Measurements from ENCODE around the gene FOXN1. TPM values are rescaled to one million over a fixed set of nuclear protein-coding genes. Genes with fewer than 3 reads are reported as not detected.

The FOXN1 gene
- total and polyA plus RNA-seq, 10 of the 15 experiments (the other 5 are each of a cell fraction or from before 2014, with no cell fraction given) = not detected

DNA sequence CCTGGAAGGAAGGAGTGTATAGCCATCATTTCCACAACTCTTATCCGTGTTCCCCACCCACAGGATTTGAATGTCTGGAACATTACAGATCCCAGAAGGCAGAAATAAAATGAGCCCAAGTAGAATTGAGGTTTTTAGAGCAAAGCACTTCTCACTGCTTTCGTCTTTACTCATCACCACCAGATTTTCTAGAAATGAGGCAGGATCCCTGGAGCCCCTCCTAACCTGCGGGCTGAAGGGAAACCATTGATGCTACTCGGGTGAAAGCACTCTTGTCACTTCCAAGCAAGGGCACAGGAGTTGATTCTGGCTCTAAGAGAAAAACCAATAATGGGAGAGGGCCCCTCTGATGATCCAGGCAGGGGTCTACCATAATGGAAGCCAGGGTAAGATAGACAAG, 73.4 kb downstream of the FOXN1 start (continued):
- TF ChIP-seq, protein P1, sequence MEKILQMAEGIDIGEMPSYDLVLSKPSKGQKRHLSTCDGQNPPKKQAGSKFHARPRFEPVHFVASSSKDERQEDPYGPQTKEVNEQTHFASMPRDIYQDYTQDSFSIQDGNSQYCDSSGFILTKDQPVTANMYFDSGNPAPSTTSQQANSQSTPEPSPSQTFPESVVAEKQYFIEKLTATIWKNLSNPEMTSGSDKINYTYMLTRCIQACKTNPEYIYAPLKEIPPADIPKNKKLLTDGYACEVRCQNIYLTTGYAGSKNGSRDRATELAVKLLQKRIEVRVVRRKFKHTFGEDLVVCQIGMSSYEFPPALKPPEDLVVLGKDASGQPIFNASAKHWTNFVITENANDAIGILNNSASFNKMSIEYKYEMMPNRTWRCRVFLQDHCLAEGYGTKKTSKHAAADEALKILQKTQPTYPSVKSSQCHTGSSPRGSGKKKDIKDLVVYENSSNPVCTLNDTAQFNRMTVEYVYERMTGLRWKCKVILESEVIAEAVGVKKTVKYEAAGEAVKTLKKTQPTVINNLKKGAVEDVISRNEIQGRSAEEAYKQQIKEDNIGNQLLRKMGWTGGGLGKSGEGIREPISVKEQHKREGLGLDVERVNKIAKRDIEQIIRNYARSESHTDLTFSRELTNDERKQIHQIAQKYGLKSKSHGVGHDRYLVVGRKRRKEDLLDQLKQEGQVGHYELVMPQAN (conservative IDR thresholded peaks at IDR 0.05) = no peak
- TF ChIP-seq YY1 (IDR thresholded peaks at IDR 0.05; ENCODE audit: low read depth, low read length) (0 out of 2 replicates have a peak, but pooled peaks have one; percentile 17), CREM (IDR thresholded peaks at IDR 0.05; ENCODE audit: low read depth) (peak; percentile 36; the same call in 1 of the 2 replicates), POU2F2 (IDR thresholded peaks at IDR 0.05; ENCODE audit: borderline replicate concordance, low read depth, low read length) (no peak), FOS (IDR thresholded peaks at IDR 0.05; ENCODE audit: borderline replicate concordance, extremely low read depth, insufficient read length) (no peak), SIN3A (IDR thresholded peaks at IDR 0.05; ENCODE audit: low read depth, low read length) (no peak), IKZF2 (IDR thresholded peaks at IDR 0.05) (peak; percentile 25 to 44; a peak in 1 of 4 replicates), SPI1 (IDR thresholded peaks at IDR 0.05; ENCODE audit: borderline replicate concordance, insufficient read depth, low read depth, low read length) (no peak), PML (IDR thresholded peaks at IDR 0.05; ENCODE audit: low read length) (no peak), HDAC2 (IDR thresholded peaks at IDR 0.05) (no peak), BCL11A (IDR thresholded peaks at IDR 0.05; ENCODE audit: low read depth, low read length) (peak; percentile 67), EED (IDR thresholded peaks at IDR 0.05; ENCODE audit: low read depth) (peak; percentile 85), STAT1 (conservative IDR thresholded peaks at IDR 0.05) (no peak), CEBPB (IDR thresholded peaks at IDR 0.05; ENCODE audit: borderline replicate concordance in 1 of 2, low read depth in 2 of 2, low read length in 2 of 2) (no peak), EP300 (IDR thresholded peaks at IDR 0.05; ENCODE audit: borderline replicate concordance in 1 of 2, control insufficient read depth in 1 of 2, low read depth in 2 of 2, low read length in 2 of 2) (peak in 1 of 2 experiments; percentile 14; a peak in 1 of 4 replicates), ETV6 (conservative IDR thresholded peaks at IDR 0.05 in 1 of 2, IDR thresholded peaks at IDR 0.05 in 1 of 2; ENCODE audit: borderline replicate concordance in 1 of 2, low read depth in 1 of 2) (0 out of 4 replicates have a peak, but pooled peaks of 1 of the 2 experiments have one; percentile 42), RBBP5 (conservative IDR thresholded peaks at IDR 0.05) (no peak)
- TF ChIP-seq, protein P2, sequence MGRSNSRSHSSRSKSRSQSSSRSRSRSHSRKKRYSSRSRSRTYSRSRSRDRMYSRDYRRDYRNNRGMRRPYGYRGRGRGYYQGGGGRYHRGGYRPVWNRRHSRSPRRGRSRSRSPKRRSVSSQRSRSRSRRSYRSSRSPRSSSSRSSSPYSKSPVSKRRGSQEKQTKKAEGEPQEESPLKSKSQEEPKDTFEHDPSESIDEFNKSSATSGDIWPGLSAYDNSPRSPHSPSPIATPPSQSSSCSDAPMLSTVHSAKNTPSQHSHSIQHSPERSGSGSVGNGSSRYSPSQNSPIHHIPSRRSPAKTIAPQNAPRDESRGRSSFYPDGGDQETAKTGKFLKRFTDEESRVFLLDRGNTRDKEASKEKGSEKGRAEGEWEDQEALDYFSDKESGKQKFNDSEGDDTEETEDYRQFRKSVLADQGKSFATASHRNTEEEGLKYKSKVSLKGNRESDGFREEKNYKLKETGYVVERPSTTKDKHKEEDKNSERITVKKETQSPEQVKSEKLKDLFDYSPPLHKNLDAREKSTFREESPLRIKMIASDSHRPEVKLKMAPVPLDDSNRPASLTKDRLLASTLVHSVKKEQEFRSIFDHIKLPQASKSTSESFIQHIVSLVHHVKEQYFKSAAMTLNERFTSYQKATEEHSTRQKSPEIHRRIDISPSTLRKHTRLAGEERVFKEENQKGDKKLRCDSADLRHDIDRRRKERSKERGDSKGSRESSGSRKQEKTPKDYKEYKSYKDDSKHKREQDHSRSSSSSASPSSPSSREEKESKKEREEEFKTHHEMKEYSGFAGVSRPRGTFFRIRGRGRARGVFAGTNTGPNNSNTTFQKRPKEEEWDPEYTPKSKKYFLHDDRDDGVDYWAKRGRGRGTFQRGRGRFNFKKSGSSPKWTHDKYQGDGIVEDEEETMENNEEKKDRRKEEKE (IDR thresholded peaks at IDR 0.05) = no peak
- TF ChIP-seq, protein P3, sequence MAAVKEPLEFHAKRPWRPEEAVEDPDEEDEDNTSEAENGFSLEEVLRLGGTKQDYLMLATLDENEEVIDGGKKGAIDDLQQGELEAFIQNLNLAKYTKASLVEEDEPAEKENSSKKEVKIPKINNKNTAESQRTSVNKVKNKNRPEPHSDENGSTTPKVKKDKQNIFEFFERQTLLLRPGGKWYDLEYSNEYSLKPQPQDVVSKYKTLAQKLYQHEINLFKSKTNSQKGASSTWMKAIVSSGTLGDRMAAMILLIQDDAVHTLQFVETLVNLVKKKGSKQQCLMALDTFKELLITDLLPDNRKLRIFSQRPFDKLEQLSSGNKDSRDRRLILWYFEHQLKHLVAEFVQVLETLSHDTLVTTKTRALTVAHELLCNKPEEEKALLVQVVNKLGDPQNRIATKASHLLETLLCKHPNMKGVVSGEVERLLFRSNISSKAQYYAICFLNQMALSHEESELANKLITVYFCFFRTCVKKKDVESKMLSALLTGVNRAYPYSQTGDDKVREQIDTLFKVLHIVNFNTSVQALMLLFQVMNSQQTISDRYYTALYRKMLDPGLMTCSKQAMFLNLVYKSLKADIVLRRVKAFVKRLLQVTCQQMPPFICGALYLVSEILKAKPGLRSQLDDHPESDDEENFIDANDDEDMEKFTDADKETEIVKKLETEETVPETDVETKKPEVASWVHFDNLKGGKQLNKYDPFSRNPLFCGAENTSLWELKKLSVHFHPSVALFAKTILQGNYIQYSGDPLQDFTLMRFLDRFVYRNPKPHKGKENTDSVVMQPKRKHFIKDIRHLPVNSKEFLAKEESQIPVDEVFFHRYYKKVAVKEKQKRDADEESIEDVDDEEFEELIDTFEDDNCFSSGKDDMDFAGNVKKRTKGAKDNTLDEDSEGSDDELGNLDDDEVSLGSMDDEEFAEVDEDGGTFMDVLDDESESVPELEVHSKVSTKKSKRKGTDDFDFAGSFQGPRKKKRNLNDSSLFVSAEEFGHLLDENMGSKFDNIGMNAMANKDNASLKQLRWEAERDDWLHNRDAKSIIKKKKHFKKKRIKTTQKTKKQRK (IDR thresholded peaks at IDR 0.05; ENCODE audit: low read depth, low read length) = no peak
- TF ChIP-seq, protein P4, sequence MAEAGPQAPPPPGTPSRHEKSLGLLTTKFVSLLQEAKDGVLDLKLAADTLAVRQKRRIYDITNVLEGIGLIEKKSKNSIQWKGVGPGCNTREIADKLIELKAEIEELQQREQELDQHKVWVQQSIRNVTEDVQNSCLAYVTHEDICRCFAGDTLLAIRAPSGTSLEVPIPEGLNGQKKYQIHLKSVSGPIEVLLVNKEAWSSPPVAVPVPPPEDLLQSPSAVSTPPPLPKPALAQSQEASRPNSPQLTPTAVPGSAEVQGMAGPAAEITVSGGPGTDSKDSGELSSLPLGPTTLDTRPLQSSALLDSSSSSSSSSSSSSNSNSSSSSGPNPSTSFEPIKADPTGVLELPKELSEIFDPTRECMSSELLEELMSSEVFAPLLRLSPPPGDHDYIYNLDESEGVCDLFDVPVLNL (IDR thresholded peaks at IDR 0.05; ENCODE audit: low read depth, low read length) = no peak

Data from GM12878 (cell line).